Measurements from ENCODE around the gene DRAXIN.

DRAXIN gene

DNA sequence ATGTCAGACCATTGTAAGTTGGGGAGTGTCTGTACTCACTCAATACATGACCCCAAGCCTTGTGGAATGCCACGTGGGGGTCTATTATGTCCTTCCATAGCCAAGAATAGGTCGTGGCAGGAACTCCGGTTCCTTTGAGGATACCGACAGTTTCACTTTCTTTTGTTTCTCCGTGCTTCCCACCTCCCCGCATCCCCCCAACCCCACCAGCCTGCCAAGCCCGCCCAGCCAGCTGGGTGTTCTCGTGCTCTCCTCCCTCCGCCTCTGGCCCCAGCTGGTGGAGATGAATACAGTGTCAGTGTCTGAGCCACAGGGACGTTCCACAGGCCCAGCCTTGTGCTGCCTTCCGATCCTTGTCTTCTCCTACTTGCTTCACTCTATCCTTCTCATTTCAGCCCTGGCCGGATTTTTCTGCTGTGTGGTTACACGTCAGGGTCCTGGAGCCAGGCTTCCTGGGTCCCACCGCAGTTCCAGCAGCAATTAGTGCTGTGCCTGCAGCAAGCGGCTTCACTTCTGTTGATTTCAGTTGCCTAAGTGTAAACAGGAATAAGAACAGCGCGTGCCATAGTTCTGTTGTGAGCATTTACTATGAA, 40.3 kb downstream of the DRAXIN start:
- DNase-seq (ENCODE audit: extremely low spot score, insufficient read length, low read depth) (no peak), FAIRE-seq (no peak)

- no peak for DNase-seq (ENCODE audit: extremely low spot score, insufficient read length, low read depth)
- FAIRE-seq = no peak
Observed at GRCh38 chr1:11733306-11733705, 41.8 kb downstream of the DRAXIN start.

DNA sequence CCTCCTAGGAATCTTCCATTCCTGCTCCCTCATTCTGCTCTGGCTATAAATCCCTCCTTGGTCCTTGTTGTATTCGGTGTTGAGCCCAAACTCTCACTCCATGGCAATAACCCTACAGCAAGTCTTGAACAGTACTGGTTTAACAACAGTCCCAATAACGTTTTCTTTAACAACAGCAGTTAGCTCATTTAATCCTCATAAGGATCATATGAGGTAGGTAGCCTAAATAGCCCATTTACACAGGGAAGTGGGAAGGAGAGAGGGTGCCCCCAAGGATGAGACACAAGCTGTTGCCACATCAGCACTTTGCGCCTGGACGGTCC, 44.0 kb downstream of the DRAXIN start:
- no peak for DNase-seq (ENCODE audit: extremely low spot score, insufficient read length, low read depth)
- no peak for FAIRE-seq

DNA sequence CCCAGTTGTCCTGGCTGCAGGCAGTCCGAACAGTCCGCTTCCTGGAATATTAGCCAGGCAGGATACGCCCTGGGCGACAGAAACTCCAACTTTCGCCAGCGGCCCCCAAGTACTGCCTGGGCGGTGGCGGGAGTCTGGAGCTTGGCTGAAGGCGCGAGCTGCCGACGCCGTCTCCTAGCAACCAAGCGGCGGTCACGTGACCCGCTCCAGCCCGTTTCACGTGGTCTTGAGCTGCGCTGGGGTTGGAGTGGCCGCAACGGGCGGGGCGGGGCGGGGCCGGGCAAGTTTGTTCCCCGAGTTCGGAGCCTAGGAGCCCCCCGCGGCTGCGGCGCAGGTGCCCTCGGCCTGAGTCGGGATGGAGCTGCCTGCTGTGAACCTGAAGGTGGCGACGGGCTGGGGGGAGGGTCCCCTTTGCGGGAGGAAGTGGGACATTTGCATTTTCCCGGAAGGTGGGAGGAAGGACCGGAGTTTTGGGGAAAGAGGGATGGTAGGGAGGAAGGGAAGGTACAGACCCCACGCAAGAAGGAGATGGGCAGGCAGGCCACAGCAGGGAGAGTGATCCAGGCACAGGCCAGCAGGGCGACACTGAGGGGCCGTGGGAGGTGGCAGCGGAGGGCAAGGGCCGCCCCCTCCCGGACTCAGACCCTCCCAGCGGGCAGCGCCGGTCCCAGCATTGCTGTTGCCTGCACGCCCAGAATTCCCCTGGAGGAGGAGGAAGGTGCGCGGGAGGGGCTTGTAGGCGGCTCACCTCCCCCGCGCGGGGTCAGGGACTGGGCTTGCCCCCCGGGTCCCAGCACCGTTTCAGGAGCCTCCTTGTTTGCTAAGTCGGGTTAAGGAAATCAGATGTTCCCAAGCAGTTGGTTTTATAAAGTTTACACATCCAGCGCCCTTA, 44.6 kb downstream of the DRAXIN start, which contains the start of gene AGTRAP:
TSS of gene AGTRAP (plus strand) at position 283 of the 892 bp plus-strand sequence. CDS start at position 356, 73 bp downstream.
- FAIRE-seq (peak; percentile 77), DNase-seq (ENCODE audit: extremely low spot score, insufficient read length, low read depth) (peak; percentile 75)

- DNase-seq (ENCODE audit: extremely low spot score, insufficient read length, low read depth) (no peak), FAIRE-seq (no peak)
Observed at GRCh38 chr1:11736746-11737639, 45.5 kb downstream of the DRAXIN start.

DNA sequence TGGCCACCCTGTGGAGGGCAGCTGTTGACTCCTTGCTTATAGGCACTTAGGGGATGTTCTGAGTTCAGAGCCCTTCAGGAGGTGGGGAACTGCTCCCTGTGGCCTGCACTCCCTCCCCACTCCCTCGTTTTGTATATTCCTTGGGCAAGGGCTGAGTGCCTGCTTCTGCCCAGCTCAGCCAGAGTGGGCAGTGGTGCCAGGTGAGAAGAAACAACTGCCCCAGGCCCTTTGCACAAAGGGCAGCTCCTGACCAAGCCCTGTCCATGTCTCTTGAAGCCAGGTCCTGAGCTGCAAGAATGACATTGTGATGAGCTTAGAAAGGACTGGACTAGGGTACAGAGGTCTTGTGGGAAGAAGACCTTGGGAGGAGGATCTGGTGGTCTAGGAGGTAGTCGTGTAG, 46.6 kb downstream of the DRAXIN start:
- DNase-seq (ENCODE audit: extremely low spot score, insufficient read length, low read depth) (no peak), FAIRE-seq (no peak)

GRCh38 chr1:11738783-11739182, 47.3 kb downstream of the DRAXIN start:
- DNase-seq (ENCODE audit: extremely low spot score, insufficient read length, low read depth) = no peak
- FAIRE-seq = no peak

DNA sequence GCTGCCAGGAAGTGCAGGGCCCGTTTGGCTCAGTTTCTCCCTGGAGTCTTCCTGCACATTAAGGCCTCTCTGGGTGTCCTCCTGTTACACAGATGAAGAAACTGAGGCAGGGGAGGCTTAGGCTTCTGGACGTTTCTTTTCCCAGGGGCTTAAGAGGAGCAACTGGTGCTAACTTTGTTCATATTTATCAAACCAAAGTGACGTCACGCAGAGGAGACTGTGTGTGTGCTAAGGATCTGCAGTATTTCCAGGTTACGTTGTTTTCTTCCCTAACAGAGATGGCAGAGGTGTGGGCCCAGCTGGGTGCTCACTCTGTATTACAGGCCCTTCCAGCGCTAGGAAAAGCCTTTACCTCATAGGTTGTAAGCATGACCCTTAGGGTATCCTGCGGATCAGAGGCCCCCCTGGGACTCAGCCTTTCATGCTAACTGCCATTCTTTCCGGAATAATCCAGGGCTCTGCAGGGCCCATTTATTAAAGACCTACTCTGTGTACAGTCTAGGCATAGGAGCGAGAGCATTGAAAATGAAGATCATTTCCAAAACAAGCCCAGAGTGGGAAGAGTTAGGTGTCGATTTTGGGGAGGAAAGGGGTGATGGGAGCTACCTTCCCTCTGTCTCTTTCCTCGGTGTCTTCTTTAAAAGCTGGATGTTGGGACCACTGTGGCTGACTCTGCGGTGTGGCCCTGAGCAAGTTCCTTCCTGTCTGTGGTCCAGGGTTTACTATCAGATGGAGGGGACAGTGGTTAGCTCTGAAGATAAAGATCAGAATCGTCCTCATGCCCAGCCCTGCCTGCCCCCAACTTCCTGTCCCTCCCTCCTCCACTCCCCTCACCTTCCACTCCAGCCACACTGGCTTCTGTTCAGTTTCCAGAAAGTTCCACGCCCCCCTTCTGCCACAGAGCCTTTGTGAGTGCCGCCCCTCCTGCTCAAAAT, 49.0 kb downstream of the DRAXIN start:
- DNase-seq (ENCODE audit: extremely low spot score, insufficient read length, low read depth) (no peak), FAIRE-seq (peak; percentile 39)

DNA sequence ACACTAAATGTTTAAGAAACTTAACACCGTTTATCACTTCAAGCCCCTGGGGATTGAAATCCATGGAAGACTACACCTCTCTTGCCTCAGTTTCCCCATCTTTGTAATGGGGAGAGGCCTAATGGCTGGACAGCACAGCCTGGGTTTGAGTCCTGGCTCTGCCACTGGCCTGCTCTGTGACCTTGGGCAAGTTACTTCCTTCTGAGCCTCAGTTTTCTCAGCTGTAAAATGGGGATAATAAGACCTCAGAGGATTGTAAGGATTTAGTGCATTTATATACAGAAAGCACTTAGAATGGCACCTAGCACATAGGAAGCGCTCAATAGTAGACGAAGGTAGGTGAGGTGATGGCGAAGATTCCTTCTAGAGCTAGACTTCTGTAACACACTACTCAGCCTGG, 50.0 kb downstream of the DRAXIN start:
- DNase-seq (ENCODE audit: extremely low spot score, insufficient read length, low read depth) = no peak
- FAIRE-seq = no peak

- DNase-seq (ENCODE audit: extremely low spot score, insufficient read length, low read depth) (no peak), FAIRE-seq (no peak)
Observed at GRCh38 chr1:11741919-11742558, 50.5 kb downstream of the DRAXIN start.

GRCh38 chr1:11744287-11744686, 52.8 kb downstream of the DRAXIN start:
- FAIRE-seq (no peak), DNase-seq (ENCODE audit: extremely low spot score, insufficient read length, low read depth) (no peak)

DNA sequence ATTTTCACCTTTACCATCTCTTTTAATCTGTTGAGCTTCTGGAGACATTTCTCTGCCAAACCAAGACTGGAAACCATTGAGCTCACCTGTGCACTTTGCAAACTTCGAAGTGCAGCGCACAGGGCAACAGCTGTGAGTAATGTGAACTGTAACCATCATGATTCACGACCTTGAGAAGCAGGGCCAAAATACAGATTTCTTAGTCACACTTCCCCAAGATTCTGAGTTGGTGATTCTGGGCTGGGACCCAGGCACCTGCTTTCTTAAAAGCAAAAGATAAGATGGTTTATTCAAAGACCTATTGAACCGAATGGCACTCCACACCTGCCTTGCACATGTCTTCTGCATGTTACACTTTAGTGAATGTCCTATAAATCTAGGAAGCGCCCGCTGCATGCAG, 54.6 kb downstream of the DRAXIN start:
- DNase-seq (ENCODE audit: extremely low spot score, insufficient read length, low read depth) (no peak), FAIRE-seq (no peak)

GRCh38 chr1:11746795-11747487, 55.4 kb downstream of the DRAXIN start:
- no peak for FAIRE-seq
- no peak for DNase-seq (ENCODE audit: extremely low spot score, insufficient read length, low read depth)

GRCh38 chr1:11748294-11749202, 57.0 kb downstream of the DRAXIN start:
- FAIRE-seq = no peak

GRCh38 chr1:11749203-11749689, 57.7 kb downstream of the DRAXIN start:
- DNase-seq (ENCODE audit: extremely low spot score, insufficient read length, low read depth) (peak; percentile 73), FAIRE-seq (peak; percentile 85)

More at GRCh38 chr1:11748294-11749202, 57.0 kb downstream of the DRAXIN start:
- no peak for DNase-seq (ENCODE audit: extremely low spot score, insufficient read length, low read depth)

GRCh38 chr1:11749996-11750395, 58.5 kb downstream of the DRAXIN start:
- DNase-seq (ENCODE audit: extremely low spot score, insufficient read length, low read depth) (no peak), FAIRE-seq (no peak)

- no peak for FAIRE-seq
- DNase-seq (ENCODE audit: extremely low spot score, insufficient read length, low read depth) = no peak
Observed at GRCh38 chr1:11751087-11751486, 59.6 kb downstream of the DRAXIN start.
